ENCODE data around the gene ACSL3. TPM values are rescaled to one million over a fixed set of nuclear protein-coding genes. Genes with fewer than 3 reads are reported as not detected.

The ACSL3 gene
- polyA plus RNA-seq, 1 experiment = 88.9 TPM

GRCh38 chr2:222878877-222879603 is 18.2 kb downstream of the ACSL3 start:
- ChIA-PET POLR2A (interaction anchor here (0.7 kb wide), 1 partner anchor 225 kb away, joined by 4 read pairs; no protein-coding TSS in a partner anchor), CTCF (interaction anchor here (1.0 to 1.4 kb wide), 2 partner anchors 36 to 171 kb away, joined by 3 to 4 read pairs; no protein-coding TSS in a partner anchor)
- H3K27me3 ChIP-seq (ENCODE audit: control insufficient read depth, insufficient read depth, low read length) = no peaks in the 10 kb centered on the region
- H3K4me3 ChIP-seq (ENCODE audit: low read depth, low read length) = no peak overlapping the region
- H3K9me3 ChIP-seq (ENCODE audit: control insufficient read depth, insufficient read depth, low read length) = no peaks in the 10 kb centered on the region
- DNase-seq (ENCODE audit: low read depth, low spot score) = no peak
- H3K27ac ChIP-seq (ENCODE audit: low read depth, low read length) = no peak overlapping the region
- TF ChIP-seq, protein P1, sequence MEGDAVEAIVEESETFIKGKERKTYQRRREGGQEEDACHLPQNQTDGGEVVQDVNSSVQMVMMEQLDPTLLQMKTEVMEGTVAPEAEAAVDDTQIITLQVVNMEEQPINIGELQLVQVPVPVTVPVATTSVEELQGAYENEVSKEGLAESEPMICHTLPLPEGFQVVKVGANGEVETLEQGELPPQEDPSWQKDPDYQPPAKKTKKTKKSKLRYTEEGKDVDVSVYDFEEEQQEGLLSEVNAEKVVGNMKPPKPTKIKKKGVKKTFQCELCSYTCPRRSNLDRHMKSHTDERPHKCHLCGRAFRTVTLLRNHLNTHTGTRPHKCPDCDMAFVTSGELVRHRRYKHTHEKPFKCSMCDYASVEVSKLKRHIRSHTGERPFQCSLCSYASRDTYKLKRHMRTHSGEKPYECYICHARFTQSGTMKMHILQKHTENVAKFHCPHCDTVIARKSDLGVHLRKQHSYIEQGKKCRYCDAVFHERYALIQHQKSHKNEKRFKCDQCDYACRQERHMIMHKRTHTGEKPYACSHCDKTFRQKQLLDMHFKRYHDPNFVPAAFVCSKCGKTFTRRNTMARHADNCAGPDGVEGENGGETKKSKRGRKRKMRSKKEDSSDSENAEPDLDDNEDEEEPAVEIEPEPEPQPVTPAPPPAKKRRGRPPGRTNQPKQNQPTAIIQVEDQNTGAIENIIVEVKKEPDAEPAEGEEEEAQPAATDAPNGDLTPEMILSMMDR (IDR thresholded peaks at IDR 0.05; ENCODE audit: low read depth, low read length) = no peak

GRCh38 chr2:222879604-222879933 is 18.7 kb downstream of the ACSL3 start:
- Histone ChIP-seq H3K27me3 (ENCODE audit: control insufficient read depth, insufficient read depth, low read length) (no peaks in the 10 kb centered on the region), H3K9me3 (ENCODE audit: control insufficient read depth, insufficient read depth, low read length) (no peaks in the 10 kb centered on the region), H3K4me3 (ENCODE audit: low read depth, low read length) (no peak overlapping the region), H3K27ac (ENCODE audit: low read depth, low read length) (no peak overlapping the region)
- CTCF ChIA-PET = interaction anchor here (0.6 to 1.4 kb wide), 3 partner anchors 33 to 172 kb away, joined by 3 to 4 read pairs (median 3); no protein-coding TSS in a partner anchor
- TF ChIP-seq, protein P1 (IDR thresholded peaks at IDR 0.05; ENCODE audit: low read depth, low read length) = no peak
- no peak for DNase-seq (ENCODE audit: low read depth, low spot score)
- POLR2A ChIA-PET = interaction anchor here (0.7 kb wide), 2 partner anchors 101 to 226 kb away, joined by 3 to 4 read pairs; no protein-coding TSS in a partner anchor

DNA sequence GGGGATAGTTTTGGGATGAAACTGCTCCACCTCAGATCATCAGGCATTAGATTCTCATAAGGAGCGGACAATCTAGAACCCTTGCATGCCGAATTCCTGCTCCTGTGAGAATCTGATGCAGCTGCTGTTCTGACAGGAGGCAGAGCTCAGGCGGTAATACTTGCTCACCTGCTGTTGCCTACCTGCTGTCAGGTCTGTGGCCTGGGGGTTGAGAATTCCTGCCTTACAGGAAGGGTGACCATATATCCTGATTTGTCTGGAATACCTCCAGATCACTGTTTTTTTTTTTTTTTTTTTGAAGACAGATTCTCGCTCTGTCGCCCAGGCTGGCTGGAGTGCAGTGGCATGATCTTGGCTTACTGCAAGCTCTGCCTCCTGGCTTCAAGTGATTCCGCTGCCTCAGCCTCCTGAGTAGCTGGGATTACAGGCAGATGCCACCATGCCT is 21.7 kb downstream of the ACSL3 start:
- Histone ChIP-seq H3K4me3 (ENCODE audit: low read depth, low read length) (no peak overlapping the region), H3K27ac (ENCODE audit: low read depth, low read length) (no peak overlapping the region), H3K27me3 (ENCODE audit: control insufficient read depth, insufficient read depth, low read length) (no peaks in the 10 kb centered on the region), H3K9me3 (ENCODE audit: control insufficient read depth, insufficient read depth, low read length) (no peaks in the 10 kb centered on the region)
- TF ChIP-seq, protein P1 (IDR thresholded peaks at IDR 0.05; ENCODE audit: low read depth, low read length) = no peak
- no peak for DNase-seq (ENCODE audit: low read depth, low spot score)
- POLR2A ChIA-PET = interaction anchor here (0.7 kb wide), 1 partner anchor 30 kb away, joined by 3 read pairs; no protein-coding TSS in a partner anchor
- CTCF ChIA-PET = interaction anchor here (1.1 to 1.2 kb wide), 3 partner anchors 14 to 175 kb away, joined by 4 to 12 read pairs (median 4); no protein-coding TSS in a partner anchor

DNA sequence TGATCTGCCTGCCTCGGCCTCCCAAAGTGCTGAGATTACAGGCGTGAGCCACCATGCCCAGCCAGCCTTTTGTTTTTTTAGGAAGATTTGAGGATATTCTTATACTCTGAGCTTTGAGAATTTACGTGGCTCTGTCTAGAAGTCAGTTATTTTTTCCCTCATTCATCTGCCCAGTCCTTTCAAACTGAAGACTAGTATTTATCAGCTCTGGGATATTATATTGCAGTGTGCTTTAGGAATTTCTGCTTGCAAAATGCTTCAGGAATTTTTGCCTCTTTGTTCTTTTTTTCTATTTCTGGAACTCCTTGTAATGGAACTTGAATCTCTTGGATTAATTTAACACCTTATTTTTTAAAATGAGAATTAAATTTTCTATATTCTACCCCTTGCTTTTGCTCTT is 22.6 kb downstream of the ACSL3 start:
- ChIA-PET CTCF (interaction anchor here (1.1 kb wide), 1 partner anchor 20 kb away, joined by 5 read pairs; no protein-coding TSS in a partner anchor), POLR2A (no interaction called here)
- Histone ChIP-seq H3K4me3 (ENCODE audit: low read depth, low read length) (no peak overlapping the region), H3K9me3 (ENCODE audit: control insufficient read depth, insufficient read depth, low read length) (no peaks in the 10 kb centered on the region), H3K27ac (ENCODE audit: low read depth, low read length) (no peak overlapping the region), H3K27me3 (ENCODE audit: control insufficient read depth, insufficient read depth, low read length) (no peaks in the 10 kb centered on the region)
- TF ChIP-seq, protein P1 (IDR thresholded peaks at IDR 0.05; ENCODE audit: low read depth, low read length) = no peak
- no peak for DNase-seq (ENCODE audit: low read depth, low spot score)

All from AG04450 (cell line).